ENCODE data around the gene GPR35. TPM values are rescaled to one million over a fixed set of nuclear protein-coding genes. Genes with fewer than 3 reads are reported as not detected.
A peak's percentile ranks its signal among the peaks of the same experiment; 100 is the strongest.

GPR35 gene
- polyA plus RNA-seq, 1 of the 3 experiments (the other 2 are of a cell fraction): 1.2 TPM

DNA sequence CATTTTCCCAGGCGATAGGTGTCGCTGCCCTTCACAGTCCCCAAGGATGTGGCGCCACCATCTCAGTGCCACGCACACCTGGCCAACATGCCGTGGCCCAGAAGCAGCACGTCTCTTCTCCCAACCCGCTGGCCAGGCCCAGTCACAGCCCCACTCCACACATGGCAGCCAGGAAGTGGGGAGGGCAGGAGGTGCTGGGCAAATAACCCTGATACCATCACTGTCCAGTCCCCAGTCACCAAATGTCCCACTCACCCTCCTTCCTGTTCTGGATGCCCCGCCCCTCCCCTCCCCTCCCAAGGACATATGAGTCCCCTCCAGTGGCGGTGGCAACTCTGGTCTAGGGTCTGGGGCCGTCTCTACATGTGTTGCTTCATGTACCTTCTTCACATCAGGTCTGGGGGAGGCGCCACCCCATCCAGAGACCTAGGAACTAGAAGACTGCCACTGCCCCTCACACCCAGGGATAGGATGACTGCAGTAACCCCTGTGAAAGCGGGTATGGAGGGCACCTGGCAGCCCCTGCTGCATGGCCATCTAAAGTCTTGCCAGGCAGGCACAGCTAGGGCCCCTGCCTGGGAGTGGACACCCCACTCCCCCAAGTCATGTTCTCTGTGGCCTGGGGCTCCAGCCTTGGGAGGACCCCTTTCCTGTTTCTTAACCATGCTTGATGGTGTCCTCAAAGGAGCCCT is 46.1 kb upstream of the GPR35 start:
- no peak for DNase-seq
- Histone ChIP-seq H4K20me1 (ENCODE audit: insufficient read depth) (peaks cover 20% of the 10 kb centered on the region), H2AFZ (ENCODE audit: low read depth) (no peak overlapping the region), H3K9me3 (no peaks in the 10 kb centered on the region), H3F3A (replicated peaks; ENCODE audit: insufficient read depth) (peaks cover 3% of the 10 kb centered on the region), H3K4me2 (no peak overlapping the region), H3K36me3 (replicated peaks in 1 of 2; ENCODE audit: control insufficient read depth in 1 of 2, insufficient read depth in 2 of 2, low read length in 1 of 2) (peaks cover 8 to 42% of the 10 kb centered on the region in 2 experiments), H3K9ac (no peak overlapping the region), H3K4me3 (ENCODE audit: low read depth in 2 of 2, low read length in 1 of 2) (no peak overlapping the region), H3K27ac (ENCODE audit: low read depth in 2 of 2, low read length in 1 of 2) (no peak overlapping the region), H3K9me2 (no peaks in the 10 kb centered on the region), H3K27me3 (ENCODE audit: insufficient read depth) (no peaks in the 10 kb centered on the region), H3K79me2 (ENCODE audit: insufficient read depth) (peaks cover 49% of the 10 kb centered on the region), H3K4me1 (ENCODE audit: control insufficient read depth in 1 of 2, insufficient read depth in 2 of 2, low read depth in 1 of 2, low read length in 1 of 2) (peaks cover 0 to 7% of the 10 kb centered on the region in 2 experiments; a peak in 1 of 4 replicates)
- CTCF ChIA-PET: interaction anchor here (1.0 to 1.6 kb wide), 3 partner anchors 10 to 65 kb away, joined by 3 to 6 read pairs (median 4); partner anchors contain the start of gene RNPEPL1
- whole genome bisulfite sequencing (ENCODE audit: low lambda C conversion rate): 91% methylated on average over 10 of the region's 12 CpGs
- POLR2A ChIA-PET: no interaction called here
- TF ChIP-seq, protein P1, sequence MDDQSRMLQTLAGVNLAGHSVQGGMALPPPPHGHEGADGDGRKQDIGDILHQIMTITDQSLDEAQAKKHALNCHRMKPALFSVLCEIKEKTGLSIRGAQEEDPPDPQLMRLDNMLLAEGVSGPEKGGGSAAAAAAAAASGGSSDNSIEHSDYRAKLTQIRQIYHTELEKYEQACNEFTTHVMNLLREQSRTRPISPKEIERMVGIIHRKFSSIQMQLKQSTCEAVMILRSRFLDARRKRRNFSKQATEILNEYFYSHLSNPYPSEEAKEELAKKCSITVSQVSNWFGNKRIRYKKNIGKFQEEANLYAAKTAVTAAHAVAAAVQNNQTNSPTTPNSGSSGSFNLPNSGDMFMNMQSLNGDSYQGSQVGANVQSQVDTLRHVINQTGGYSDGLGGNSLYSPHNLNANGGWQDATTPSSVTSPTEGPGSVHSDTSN (IDR thresholded peaks at IDR 0.05): no peak
- no peak for TF ChIP-seq ELF1 (IDR thresholded peaks at IDR 0.05)
- TF ChIP-seq POLR2AphosphoS5 (IDR thresholded peaks at IDR 0.05; ENCODE audit: low read depth, low read length): 0 out of 2 replicates have a peak, but pooled peaks have one; percentile 12

DNA sequence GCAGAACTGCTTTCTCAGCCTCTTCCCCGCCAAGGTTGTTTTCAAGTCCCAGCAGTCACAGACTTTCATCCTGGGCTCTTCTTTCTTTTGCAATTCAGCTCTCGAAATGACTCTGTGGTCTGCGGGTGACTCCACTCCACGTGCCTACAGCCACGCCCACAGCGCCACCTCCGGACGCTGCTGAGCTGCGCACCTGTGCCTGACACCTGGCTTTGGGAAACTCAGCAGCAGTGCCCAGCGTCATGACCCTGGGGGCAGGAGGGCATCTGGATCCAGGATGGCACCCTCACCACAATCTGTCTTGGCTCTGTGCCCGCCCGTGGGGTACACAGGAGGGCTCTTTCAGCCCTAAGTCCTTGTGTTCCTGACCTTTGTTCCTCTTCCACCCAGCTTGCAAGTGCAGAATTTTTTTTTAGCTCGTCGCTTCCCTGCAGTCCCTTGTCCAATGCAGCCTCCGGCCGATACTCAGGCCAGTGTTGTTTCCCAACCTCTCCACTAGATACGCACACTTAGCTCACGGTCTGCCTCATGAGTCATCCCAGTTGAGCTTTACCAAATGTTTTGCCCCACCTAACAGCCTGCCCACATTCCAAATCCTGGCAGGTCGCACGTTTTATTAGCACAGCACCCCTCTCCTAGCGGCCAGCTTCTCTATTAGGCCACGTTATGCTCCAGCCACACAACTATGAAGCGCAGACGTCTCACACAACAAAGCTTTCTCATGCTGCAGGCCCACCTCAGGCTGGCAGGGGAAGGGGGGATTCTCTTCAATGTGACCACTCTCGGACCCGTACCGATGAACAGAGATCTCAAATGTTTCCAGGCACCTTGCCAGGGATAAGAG is 45.3 kb upstream of the GPR35 start:
- Histone ChIP-seq H3K9ac (no peak overlapping the region), H2AFZ (ENCODE audit: low read depth) (no peak overlapping the region), H3K4me3 (ENCODE audit: low read depth in 2 of 2, low read length in 1 of 2) (no peak overlapping the region), H3K4me2 (no peak overlapping the region), H3K27ac (ENCODE audit: low read depth in 2 of 2, low read length in 1 of 2) (peak overlapping the region in 1 of 2 experiments; percentile 4; a peak in 1 of 4 replicates), H3K36me3 (replicated peaks in 1 of 2; ENCODE audit: control insufficient read depth in 1 of 2, insufficient read depth in 2 of 2, low read length in 1 of 2) (peaks cover 8 to 38% of the 10 kb centered on the region in 2 experiments), H4K20me1 (ENCODE audit: insufficient read depth) (peaks cover 20% of the 10 kb centered on the region), H3K79me2 (ENCODE audit: insufficient read depth) (peaks cover 57% of the 10 kb centered on the region), H3K9me3 (no peaks in the 10 kb centered on the region), H3F3A (replicated peaks; ENCODE audit: insufficient read depth) (peaks cover 3% of the 10 kb centered on the region), H3K9me2 (no peaks in the 10 kb centered on the region), H3K27me3 (ENCODE audit: insufficient read depth) (no peaks in the 10 kb centered on the region), H3K4me1 (ENCODE audit: control insufficient read depth in 1 of 2, insufficient read depth in 2 of 2, low read depth in 1 of 2, low read length in 1 of 2) (peaks cover 5 to 14% of the 10 kb centered on the region in 2 experiments; a peak in 3 of 4 replicates)
- no peak for DNase-seq
- POLR2A ChIA-PET: no interaction called here
- CTCF ChIA-PET: interaction anchor here (0.8 to 1.6 kb wide), 4 partner anchors 11 to 66 kb away, joined by 3 to 6 read pairs (median 4); partner anchors contain the start of gene RNPEPL1
- WGBS (ENCODE audit: low lambda C conversion rate): 77% methylated on average over 26 of the region's 27 CpGs
- TF ChIP-seq JUND (IDR thresholded peaks at IDR 0.05) (0 out of 2 replicates have a peak, but pooled peaks have one; percentile 24), RAD21 (IDR thresholded peaks at IDR 0.05; ENCODE audit: low read length) (no peak), FOSL2 (IDR thresholded peaks at IDR 0.05; ENCODE audit: borderline replicate concordance, low read depth) (peak; percentile 37; the same call in 1 of the 2 replicates), ELF1 (IDR thresholded peaks at IDR 0.05) (no peak)

DNA sequence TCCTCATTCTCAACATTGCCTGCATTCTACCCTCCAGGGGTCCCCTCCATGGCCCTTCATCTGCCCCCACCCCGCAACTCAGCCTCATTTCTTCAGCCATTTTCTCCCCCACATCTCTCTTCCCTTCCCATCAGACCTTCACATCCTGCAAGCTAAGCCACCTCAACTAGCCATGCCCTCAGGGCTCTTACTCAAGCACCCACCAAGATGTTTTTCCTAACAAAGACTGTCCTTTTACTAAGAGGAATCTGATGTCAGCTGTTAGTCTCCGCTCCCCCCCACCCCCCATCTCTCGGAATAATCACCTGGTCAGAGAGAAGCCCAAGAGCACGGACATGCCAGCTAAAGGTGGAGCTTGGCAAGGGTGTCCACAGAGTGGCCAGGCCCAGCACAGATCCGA is 43.5 kb upstream of the GPR35 start:
- peaks cover 6 to 20% of the 10 kb centered on the region in 2 experiments; a peak in 3 of 4 replicates for H3K4me1 ChIP-seq (ENCODE audit: control insufficient read depth in 1 of 2, insufficient read depth in 2 of 2, low read depth in 1 of 2, low read length in 1 of 2)
- TF ChIP-seq, protein P2, sequence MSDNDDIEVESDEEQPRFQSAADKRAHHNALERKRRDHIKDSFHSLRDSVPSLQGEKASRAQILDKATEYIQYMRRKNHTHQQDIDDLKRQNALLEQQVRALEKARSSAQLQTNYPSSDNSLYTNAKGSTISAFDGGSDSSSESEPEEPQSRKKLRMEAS (IDR thresholded peaks at IDR 0.05; ENCODE audit: low read depth): no peak
- no peak for TF ChIP-seq ELF1 (IDR thresholded peaks at IDR 0.05)
- no peak for TF ChIP-seq TAF1 (IDR thresholded peaks at IDR 0.05; ENCODE audit: borderline replicate concordance, low read depth, low read length)
- TF ChIP-seq, protein P3, sequence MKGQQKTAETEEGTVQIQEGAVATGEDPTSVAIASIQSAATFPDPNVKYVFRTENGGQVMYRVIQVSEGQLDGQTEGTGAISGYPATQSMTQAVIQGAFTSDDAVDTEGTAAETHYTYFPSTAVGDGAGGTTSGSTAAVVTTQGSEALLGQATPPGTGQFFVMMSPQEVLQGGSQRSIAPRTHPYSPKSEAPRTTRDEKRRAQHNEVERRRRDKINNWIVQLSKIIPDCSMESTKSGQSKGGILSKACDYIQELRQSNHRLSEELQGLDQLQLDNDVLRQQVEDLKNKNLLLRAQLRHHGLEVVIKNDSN (IDR thresholded peaks at IDR 0.05; ENCODE audit: borderline replicate concordance, low read depth): no peak
- TF ChIP-seq POLR2AphosphoS5 (IDR thresholded peaks at IDR 0.05; ENCODE audit: low read depth, low read length): no peak
- TF ChIP-seq SMC3 (IDR thresholded peaks at IDR 0.05; ENCODE audit: low read depth, low read length): no peak
- no peak for TF ChIP-seq JUND (IDR thresholded peaks at IDR 0.05)
- no peak for TF ChIP-seq TCF12 (IDR thresholded peaks at IDR 0.05)
- TF ChIP-seq MXI1 (IDR thresholded peaks at IDR 0.05; ENCODE audit: low read depth, low read length): no peak
- no peak for TF ChIP-seq RCOR1 (IDR thresholded peaks at IDR 0.05; ENCODE audit: low read length)
- TF ChIP-seq EZH2phosphoT487 (IDR thresholded peaks at IDR 0.05; ENCODE audit: borderline replicate concordance, low read depth): no peak
- no peak for TF ChIP-seq TEAD4 (IDR thresholded peaks at IDR 0.05; ENCODE audit: borderline replicate concordance, insufficient read depth)
- no peak for TF ChIP-seq NRF1 (IDR thresholded peaks at IDR 0.05; ENCODE audit: low read depth, low read length)
- no peak overlapping the region for H3K27ac ChIP-seq (ENCODE audit: low read depth in 2 of 2, low read length in 1 of 2)
- H3K4me2 ChIP-seq: no peak overlapping the region
- peaks cover 70% of the 10 kb centered on the region for H3K79me2 ChIP-seq (ENCODE audit: insufficient read depth)
- H2AFZ ChIP-seq (ENCODE audit: low read depth): no peak overlapping the region
- ChIA-PET CTCF (interaction anchor here (0.9 kb wide), 1 partner anchor 18 kb away, joined by 3 read pairs; no protein-coding TSS in a partner anchor), POLR2A (no interaction called here)
- DNase-seq: no peak
- H3F3A ChIP-seq (replicated peaks; ENCODE audit: insufficient read depth): peaks cover 3% of the 10 kb centered on the region
- no peak overlapping the region for H3K4me3 ChIP-seq (ENCODE audit: low read depth in 2 of 2, low read length in 1 of 2)
- no peaks in the 10 kb centered on the region for H3K9me2 ChIP-seq
- H3K36me3 ChIP-seq (replicated peaks in 1 of 2; ENCODE audit: control insufficient read depth in 1 of 2, insufficient read depth in 2 of 2, low read length in 1 of 2): peaks cover 8 to 24% of the 10 kb centered on the region in 2 experiments
- peaks cover 20% of the 10 kb centered on the region for H4K20me1 ChIP-seq (ENCODE audit: insufficient read depth)
- no peaks in the 10 kb centered on the region for H3K9me3 ChIP-seq
- no peak overlapping the region for H3K9ac ChIP-seq
- 96% methylated on average over 5 of the region's 5 CpGs for WGBS (ENCODE audit: low lambda C conversion rate)
- H3K27me3 ChIP-seq (ENCODE audit: insufficient read depth): no peaks in the 10 kb centered on the region

All from SK-N-SH (cell line).